HL-60 (cell line): ENCODE results near the gene ORAI3.

ENCODE experiments used
- DNase-seq, 2 experiments: peaks; one replicate each; pipeline ENCODE4 v3.0.0-alpha.2; 2010 to 2020; ENCODE audit warnings: low read depth in 1 of 2, low spot score in 1 of 2
- H3K27ac ChIP-seq: fragments of 250-450 bp; sonication (Bioruptor Pico); replicated peaks from 2 replicates; pipeline ENCODE4 v1.5.1; 2020; ENCODE audit warnings: mild to moderate bottlenecking, moderate library complexity
- H3K27me3 ChIP-seq: fragments of 250-450 bp; sonication (Bioruptor Pico); 2 replicates; pipeline ENCODE4 v1.5.1; 2021; ENCODE audit warnings: mild to moderate bottlenecking, moderate library complexity; ENCODE audit not compliant: insufficient read depth, poor library complexity, severe bottlenecking
- H3K4me3 ChIP-seq: replicated peaks from 2 replicates; pipeline ENCODE4 v1.5.1; 2011; ENCODE audit warnings: mild to moderate bottlenecking, control low read depth, low read length; ENCODE audit not compliant: insufficient read depth
- CTCF ChIP-seq: IDR thresholded peaks from one replicate; pipeline ENCODE4 v1.5.1; 2011; ENCODE audit warnings: low read length, control low read depth, inconsistent platforms; ENCODE audit not compliant: insufficient read depth
- GABPA ChIP-seq: IDR thresholded peaks from 2 replicates; pipeline ENCODE4 v1.6.1; 2012; ENCODE audit warnings: low read depth
- POLR2AphosphoS5 ChIP-seq: IDR thresholded peaks from 2 replicates; pipeline ENCODE4 v1.6.1; 2012; ENCODE audit warnings: low read depth
- REST ChIP-seq: IDR thresholded peaks from 2 replicates; pipeline ENCODE4 v1.6.1; 2012; ENCODE audit warnings: low read depth; ENCODE audit not compliant: insufficient replicate concordance
- SPI1 ChIP-seq: IDR thresholded peaks from 2 replicates; pipeline ENCODE4 v1.6.1; 2012; ENCODE audit warnings: low read depth, mild to moderate bottlenecking, borderline replicate concordance

ORAI3 gene

GRCh38 chr16:30954993-30955392 is 6.1 kb downstream of the ORAI3 start:
- H3K27ac ChIP-seq: no peak overlapping the region

GRCh38 chr16:30956601-30957455 is 8.0 kb downstream of the ORAI3 start:
- peak; percentile 77 to 85 for DNase-seq
- no peak for TF ChIP-seq SPI1
- no peak for TF ChIP-seq CTCF
- no peak for TF ChIP-seq GABPA
- peak; percentile 55 for TF ChIP-seq POLR2AphosphoS5
- TF ChIP-seq REST: no peak
- Histone ChIP-seq H3K27ac (peak overlapping the region; percentile 100), H3K4me3 (peak overlapping the region; percentile 67), H3K27me3 (no peaks in the 10 kb centered on the region)

More at GRCh38 chr16:30954993-30955392, 6.1 kb downstream of the ORAI3 start:
- H3K4me3 ChIP-seq: no peak overlapping the region
- no peak for TF ChIP-seq CTCF
- DNase-seq: no peak
- H3K27me3 ChIP-seq: no peaks in the 10 kb centered on the region

- peak; percentile 91 to 98 for DNase-seq
- peak within 1 kb of the TSS; percentile 100 for H3K27ac ChIP-seq
- H3K27me3 ChIP-seq: no peaks in the 10 kb centered on the region
- no peak for TF ChIP-seq SPI1
- no peak for TF ChIP-seq CTCF
- peak; percentile 81 for TF ChIP-seq GABPA
- no peak for TF ChIP-seq REST
- TF ChIP-seq POLR2AphosphoS5: peak; percentile 48; the same call in 1 of the 2 replicates
- peak within 1 kb of the TSS; percentile 67 for H3K4me3 ChIP-seq
Measured at GRCh38 chr16:30957456-30958174, 8.7 kb downstream of the ORAI3 start, which contains the start of gene SETD1A. Gene SETD1A (plus strand): TSS chr16:30957754. CDS start chr16:30958732, 978 bp downstream.
